Suppressor macrophage (primary cell): ENCODE data around the gene NKAP.
"Not testable (repeated sequence)": the region's sequence is repeated elsewhere in the genome, so short reads cannot be mapped to it uniquely, and the experiment has no call there.

Source experiments
- DNase-seq, 4 experiments: peaks; one replicate each; pipeline ENCODE4 v3.0.0-alpha.2; 2020 to 2022

NKAP gene

DNA sequence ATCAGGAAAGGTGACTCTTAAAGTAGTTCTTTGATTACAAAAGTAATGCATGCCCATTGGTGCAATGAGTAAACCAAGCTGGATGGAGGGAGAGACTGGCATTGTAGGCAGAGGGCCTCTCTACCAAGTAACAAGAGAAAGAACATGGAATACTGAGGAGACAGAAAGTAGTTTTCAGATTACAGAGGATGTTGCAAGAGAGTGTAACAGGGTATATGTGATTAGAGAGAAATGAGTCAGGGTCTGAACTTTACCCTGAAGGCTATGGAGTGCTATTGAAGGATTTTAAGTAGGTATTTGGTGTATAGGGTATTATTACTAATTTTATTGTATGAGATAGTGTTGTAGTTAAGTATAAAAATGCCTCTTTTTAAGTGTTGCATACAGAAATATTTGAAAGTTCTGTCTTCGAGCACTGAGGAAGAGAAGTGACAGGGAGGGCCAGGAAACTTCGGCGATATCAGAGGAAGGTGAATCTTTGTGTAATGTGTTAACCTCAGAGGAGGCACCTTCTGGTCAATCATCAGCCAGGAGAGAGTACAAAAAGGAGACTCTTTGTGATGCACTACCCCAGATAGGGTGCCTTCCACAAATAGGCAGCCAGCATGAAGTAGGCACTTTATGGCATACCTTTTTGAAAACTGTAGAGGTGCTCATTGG lies 8.2 kb downstream of the NKAP start:
- DNase-seq, result no peak

- DNase-seq, result not testable (repeated sequence)
These were observed 21.2 kb downstream of the NKAP start for GRCh38 chrX:119922391-119922790.

GRCh38 chrX:119919835-119920585 lies 23.5 kb downstream of the NKAP start:
- no peak for DNase-seq

- DNase-seq, result no peak
These were observed 25.7 kb downstream of the NKAP start for GRCh38 chrX:119917877-119918276.

DNA sequence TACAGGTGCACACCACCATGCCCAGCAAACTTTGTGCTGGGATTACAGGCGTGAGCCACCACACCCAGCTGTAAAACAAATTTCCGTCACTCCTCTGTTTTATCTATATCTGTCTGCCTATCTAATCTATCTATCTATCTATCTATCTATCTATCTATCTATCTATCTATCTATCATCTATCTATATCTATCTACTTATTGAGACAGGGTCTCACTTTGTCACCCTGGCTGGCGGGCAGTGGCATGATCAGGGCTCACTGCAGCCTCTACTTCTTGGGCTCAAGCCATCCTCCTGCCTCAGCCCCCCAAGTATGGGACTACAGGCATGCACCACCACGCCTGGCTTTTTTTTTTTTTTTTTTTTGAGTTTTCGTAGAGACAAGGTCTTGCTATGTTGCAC lies 27.2 kb downstream of the NKAP start:
- no peak for DNase-seq

DNA sequence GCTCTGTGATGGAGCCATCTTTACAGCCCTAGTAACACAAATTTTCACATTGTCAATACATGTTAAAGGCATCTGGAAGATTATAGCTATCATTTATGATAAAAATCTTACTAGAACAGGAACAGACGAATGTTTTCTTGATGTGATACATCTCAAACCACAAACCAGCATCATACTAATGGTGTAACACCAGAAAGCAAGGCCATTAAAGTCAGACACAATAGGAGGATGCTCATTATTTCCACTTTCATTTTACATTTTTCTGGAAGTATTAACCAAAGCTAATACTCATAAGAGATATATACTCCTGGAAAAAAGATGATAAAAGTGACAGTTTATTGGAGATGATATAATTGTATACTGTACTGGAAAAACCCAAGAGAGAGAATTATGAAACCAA lies 42.6 kb downstream of the NKAP start:
- DNase-seq, result no peak

DNA sequence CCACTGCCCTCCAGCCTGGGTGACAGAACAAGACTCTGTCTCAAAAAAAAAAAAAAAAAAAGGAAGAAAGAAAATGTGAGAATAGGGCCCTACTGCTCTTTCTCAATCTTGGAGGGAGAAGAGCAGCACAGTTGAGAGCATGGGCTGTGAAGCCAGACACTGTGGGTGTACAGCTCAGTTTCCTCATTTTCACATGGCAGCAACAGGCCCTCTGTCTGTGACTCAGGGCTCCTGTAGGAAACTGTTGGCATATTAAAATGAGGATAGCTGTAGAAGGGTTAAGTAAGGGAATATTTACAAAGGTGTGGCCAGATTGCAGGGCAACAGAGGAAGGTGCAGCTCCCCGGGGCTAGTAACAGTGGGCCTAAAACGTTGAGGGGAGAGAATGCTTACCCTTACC lies 44.4 kb downstream of the NKAP start:
- peak; percentile 73 to 93 (median 81) for DNase-seq

DNA sequence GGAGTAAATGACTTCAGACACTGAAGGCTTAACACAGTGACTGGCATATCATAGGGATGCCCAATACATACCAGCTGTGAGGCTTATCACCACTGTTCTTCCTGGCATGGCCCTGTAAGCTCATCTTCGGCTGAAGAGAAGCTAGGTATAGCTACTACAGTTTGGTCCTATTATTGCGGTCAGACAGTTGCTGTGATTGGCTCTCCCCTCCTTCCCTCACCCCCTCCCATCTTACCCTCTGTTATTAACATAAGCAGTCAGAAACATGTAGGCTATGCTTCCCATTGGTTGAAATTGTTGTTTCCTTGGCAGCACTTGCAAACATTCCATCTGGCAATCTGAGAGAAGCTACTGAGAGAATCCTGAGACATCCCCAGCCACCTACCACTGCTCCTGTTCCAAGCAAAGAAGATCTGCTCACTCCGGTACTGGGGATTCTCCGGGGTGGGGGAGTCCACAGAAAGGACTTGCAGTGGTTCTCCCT lies 47.7 kb downstream of the NKAP start, which contains the start of gene AKAP14:
Gene AKAP14 (plus strand): TSS at position 51 of the 484 bp plus-strand sequence. CDS start 7,331 bp downstream, outside the sequence.
- DNase-seq, result no peak

- not testable (repeated sequence) for DNase-seq
These were observed 51.4 kb downstream of the NKAP start for GRCh38 chrX:119891961-119892692.

DNA sequence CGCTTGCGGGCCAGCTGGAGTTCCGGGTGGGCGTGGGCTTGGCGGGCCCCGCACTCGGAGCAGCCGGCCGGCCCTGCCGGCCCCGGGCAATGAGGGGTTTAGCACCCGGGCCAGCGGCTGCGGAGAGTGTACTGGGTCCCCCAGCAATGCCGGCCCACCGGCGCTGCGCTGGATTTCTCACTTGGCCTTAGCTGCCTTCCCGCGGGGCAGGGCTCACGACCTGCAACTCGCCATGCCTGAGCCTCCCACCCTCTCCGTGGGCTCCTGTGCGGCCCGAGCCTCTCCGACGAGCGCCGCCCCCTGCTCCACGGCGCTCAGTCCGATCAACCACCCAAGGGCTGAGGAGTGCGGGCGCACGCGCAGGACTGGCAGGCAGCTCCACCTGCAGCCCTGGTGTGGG lies 52.9 kb downstream of the NKAP start:
- DNase-seq, result not testable (repeated sequence)

DNA sequence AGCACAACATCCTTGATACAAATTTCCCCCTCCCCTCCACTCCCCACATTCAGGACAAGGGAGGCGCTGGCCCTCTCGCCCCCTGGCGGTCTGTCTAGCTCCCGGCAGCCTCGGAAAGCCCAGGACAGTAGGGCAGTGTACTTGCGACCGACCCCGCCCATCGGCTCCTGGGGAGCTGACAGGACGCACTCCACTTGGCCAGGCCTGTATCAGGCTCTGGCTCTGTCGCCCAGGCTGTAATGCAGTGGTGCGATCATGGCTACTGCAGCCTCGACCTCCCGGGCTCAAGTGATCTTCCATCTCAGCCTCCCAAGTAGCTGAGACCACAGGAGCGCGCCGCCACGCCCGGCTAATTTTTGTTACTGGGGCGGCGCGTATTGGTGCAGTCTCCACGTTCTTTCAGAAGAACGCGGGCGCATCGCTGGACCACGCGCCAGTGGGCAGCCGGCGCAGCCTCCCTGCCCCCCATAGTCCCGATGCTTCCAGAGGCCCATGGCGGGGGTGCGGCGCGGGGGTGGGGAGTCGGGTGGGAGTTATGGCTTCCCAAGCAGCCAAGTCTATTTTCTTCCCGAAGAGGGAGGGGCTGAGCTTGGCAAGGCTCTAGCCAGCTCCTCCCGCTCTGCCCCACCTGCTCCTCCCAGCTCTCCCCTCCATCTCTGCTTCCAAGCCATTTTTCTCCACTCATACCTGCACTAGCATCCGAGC lies 55.7 kb downstream of the NKAP start:
- peak; percentile 66 to 83 (median 74) for DNase-seq

DNA sequence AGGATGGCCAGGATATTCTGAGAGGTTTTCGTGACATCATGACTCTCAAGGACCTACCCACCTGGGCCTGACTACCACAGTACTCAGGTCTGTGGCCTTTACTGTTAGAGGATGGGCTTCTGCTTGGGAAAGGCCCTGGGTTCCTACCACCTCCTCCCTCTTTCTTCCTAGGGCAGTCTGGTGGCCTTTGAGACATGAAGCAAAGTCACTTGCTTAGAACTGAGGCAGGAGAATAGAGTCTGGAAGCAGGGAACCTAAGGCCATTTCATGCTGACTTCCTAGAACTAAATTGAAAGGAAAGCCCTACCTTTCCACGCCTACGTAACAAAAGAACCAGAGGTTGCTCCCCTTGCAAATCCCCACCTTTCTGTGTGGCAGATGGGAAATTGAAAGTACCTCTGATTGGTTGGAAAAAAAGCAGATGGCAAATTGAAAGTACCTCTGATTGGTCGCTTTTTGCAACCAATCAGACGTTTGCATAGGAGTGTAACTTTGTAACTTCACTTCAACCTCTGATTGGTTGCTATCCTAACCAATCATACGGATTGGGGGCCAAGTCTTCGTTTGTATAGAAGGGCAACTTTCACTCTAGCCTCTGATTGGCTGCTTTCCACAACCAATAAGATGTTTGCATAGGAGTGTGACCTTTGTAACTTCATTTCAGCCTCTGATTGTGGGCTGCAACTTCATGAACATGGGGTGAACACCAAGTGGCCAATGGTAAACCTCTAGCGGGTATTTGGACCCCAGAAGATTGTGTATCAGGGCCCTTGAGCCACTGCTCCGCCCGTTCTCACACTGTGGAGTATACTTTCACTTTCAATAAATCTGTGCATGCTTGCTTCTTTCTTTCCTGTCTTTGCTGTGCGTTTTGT lies 57.8 kb downstream of the NKAP start:
- DNase-seq, result peak in 3 of 4 experiments; percentile 14 to 48 (median 38)

DNA sequence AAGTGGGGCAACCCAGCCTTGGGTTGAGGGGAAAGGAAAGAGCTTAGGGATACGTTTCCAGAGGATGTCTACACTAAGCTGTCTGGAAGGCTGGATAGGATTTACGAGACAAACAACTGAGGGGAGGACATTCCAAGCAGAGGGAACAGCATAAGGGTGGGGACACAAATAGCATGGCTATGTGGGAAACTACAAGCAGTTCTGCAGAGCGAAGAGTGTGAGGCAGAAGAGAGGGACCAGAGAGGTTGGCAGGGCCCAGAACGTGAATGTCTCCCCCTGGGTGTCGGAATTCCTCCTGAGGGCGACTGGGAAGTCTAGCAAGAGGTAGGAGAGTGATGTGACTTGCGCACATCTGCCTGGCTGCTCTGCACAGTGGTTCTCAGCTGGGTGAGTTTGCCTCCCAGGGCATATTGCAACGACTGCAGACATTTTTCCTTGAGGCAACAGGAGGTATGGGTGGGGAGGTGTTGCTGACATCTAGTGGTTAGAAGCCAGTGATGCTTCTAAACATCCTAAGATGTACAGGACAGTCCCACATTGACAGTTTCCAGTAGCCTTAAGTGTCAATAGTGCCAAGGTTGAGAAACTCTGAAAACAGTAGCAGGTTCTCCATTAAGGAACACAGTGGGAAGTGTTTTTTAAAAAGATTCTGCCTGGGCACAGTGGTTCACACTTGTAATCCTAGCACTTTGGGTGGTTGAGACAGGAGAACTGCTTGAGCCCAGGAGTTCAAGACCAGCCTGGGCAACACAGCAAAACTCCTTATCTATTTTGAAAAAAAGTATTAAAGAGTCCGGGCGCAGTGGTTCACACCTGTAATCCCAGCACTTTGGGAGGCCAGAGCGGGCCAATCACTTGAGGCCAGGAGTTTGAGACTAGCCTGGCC lies 62.8 kb downstream of the NKAP start:
- DNase-seq, result peak; percentile 26 to 62 (median 54)

DNA sequence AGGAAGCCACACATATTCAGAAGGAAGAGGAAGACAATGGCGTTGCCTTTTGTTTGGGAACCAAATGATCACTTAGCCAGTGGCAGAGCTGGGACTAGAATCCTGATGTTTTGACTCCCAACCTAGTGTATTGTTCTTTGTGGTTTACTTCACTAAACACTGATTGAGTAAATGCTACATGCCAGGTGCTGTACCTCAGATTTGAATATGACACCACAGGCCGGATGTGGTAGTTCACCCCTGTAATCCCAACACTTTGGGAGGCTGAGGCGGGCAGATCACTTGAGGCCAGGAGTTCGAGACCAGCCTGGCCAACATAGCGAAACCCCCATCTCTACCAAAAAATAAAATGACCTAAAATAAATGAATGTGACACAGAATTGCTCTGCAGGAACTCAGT lies 63.5 kb downstream of the NKAP start:
- DNase-seq, result no peak

- DNase-seq, result no peak
These were observed 64.8 kb downstream of the NKAP start for GRCh38 chrX:119878740-119879139.

DNA sequence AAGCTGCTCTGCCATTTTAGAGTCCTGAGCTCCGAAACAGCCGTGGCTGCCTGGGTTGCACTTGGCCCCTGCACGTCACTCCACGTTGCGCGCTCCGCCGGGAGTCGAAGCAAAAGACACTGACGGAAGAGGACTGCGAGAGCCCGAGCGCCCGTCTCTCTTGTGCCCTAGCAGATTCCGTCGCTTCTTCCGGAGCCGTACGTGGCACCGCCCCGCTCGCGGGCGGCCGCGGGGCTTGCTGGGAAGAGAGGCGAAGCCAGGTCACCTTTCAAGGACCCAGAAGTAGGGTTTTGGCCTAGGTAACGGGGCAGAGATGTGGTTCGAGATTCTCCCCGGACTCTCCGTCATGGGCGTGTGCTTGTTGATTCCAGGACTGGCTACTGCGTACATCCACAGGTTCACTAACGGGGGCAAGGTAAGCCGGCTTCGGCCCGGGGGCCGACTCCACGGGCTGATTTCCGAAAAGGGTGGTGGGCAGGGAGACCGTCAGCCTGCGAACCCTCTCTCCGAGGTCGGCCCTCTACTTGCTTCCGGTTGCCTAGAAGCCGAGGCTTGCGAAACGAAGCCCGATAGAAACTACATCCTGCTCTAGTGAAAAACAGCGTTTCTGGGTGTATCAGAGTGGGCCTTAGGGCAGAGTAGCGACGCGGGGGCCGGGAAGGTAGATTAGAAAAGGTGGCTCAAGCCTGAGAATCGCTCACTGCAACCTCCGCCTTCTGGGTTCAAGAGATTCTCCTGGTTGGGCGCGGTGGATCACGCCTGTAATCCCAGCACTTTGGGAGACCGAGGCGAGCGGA lies 71.8 kb downstream of the NKAP start, which contains the start of the genes NDUFA1 and RNF113A:
Gene NDUFA1 (plus strand): TSS at position 234 of the 797 bp plus-strand sequence. CDS start 80 bp downstream, at position 314.
Gene RNF113A (minus strand): TSS at position 135 of the 797 bp plus-strand sequence. CDS start 120 bp downstream, at position 15.
- DNase-seq, result peak; percentile 89 to 94 (median 92)

DNA sequence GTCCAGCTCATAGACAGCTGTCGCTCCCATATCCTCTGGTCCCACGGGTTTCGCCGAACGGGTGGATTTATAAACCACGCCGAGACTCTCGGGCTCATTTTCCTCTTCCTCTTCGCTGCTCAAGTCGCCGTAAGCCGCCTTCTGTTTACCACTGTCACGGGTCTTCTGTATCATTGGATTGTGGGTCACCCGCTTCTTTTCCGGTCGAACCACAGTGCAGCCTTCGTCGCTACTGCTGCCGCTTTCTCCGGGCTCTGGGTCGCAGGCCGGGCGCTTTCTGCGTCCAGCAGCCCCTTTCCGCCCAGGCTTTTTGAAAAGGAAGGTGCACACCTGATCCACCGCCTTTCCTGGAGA lies 72.3 kb downstream of the NKAP start:
- DNase-seq, result peak; percentile 52 to 69 (median 60)
